DMS153 (cell line): ENCODE measurements around the gene KCNJ15.
A peak's percentile ranks its signal among the peaks of the same experiment; 100 is the strongest.

Source experiments
- DNase-seq: peaks from one replicate; lab custom pipeline; 2025; lab: John Stamatoyannopoulos, UW

Gene KCNJ15

GRCh38 chr21:38299671-38300070 is 42.9 kb downstream of the KCNJ15 start:
- no peak for DNase-seq

DNA sequence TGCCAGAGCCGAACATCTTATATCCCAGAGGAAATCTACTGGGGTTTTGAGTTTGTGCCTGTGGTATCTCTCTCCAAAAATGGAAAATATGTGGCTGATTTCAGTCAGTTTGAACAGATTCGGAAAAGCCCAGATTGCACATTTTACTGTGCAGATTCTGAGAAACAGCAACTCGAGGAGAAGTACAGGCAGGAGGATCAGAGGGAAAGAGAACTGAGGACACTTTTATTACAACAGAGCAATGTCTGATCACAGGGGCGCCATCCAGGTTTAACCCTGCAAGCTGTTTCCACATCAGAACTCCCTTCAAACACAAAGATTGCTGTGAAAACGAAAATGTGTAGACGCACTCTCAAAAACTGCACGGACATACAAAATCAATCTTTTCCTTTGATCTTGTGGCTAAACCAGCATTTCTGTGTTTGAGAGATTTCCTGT is 43.4 kb downstream of the KCNJ15 start:
- DNase-seq = no peak

DNA sequence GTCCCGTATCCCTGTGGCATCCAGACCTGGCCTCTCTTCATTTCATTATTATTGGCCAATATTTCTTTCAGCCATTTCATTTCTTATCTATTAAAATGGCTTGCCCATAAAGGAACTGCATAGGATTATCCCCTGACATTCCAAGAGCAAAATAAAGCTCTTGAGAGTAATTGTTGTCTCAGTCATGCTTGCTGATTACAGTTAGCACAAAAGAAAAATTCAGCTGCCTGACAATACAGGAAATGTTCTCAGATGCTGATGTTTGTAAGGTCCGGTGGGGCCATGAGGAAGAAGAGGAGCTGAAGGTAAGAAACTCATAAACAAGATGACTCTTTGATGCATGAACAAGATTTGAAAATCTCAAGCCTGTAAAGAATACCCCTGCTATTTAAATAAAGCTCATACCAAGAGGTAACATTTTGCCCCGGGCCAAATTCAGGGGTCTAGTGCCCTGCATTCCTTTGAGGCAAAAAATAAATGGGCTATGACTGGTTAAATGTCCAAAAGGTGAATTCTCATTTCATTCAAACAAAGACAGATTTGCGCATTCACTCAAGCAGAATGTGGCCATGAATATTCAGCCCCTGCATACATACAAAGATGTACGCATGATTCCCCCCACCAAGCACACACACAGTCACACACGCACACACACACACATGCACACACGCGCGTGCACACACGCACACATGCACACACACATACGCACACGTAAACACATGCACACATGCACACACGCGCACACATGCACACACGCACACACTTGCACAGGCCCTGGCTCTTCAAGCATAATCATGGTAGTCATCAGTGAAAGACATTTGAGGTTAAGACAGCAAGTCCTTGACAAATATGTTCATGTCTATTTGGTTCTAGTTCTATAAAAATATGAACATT is 44.8 kb downstream of the KCNJ15 start:
- no peak for DNase-seq

- no peak for DNase-seq
Measured at GRCh38 chr21:38303300-38303699, 46.5 kb downstream of the KCNJ15 start.

DNA sequence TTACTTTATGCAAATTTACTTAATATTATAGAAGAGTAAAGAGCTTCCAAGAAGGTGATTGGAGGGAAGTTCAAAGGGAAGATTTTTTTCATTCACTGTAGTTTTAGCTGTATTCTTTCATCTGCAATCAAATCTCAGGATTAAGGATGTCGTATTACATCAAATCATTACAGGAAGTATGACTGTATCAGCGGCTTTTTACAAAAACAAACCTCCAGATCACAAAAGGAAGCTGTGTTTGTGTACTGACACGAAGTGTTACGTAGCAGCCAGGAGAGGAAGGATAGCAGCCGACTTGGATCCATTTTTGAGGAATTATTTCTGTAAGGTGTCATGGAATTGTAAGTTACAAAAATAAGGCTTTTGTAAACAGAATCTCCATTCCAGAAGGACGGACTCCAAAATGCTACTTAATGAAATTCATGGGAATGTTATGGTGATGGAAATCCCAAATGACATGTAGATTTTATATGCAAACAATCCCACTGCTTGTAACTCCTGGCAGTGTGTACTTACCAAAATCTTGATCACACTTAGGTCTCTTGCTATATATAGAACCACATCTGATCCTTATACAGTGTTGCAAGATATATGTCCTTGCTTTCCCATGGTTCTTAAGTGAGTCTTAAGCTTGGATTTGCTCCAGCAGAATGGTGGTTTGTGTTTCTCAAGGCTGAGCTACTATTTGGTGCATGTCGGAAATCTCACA is 49.8 kb downstream of the KCNJ15 start:
- no peak for DNase-seq

GRCh38 chr21:38307771-38308531 is 51.2 kb downstream of the KCNJ15 start:
- DNase-seq = no peak

DNA sequence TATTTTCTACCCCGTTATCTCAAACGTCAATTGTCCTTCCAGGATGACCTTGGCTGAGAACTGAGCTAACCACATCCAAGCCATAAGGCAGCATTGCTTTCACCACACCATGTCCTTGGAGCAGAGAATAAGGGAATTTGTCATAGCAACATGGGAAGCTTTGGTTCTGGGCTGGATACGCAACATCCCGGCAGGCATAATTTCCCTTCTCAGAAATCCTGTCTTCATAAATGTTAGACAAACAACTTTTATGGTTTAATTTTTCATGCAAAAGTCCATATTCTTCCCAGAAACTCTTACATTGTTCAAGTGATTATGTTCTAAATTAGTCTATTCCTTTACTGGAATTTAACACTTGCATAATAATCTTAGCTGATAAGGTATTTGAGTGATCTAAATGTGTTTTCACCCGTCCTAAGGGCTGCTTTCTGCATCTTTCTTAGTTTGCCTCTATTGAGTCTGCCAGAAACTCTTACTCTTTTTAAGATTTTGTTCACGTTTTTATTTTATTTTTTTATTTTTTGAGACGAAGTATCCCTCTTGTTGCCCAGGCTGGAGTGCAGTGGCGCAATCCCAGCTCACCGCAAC is 51.8 kb downstream of the KCNJ15 start:
- DNase-seq = no peak

DNA sequence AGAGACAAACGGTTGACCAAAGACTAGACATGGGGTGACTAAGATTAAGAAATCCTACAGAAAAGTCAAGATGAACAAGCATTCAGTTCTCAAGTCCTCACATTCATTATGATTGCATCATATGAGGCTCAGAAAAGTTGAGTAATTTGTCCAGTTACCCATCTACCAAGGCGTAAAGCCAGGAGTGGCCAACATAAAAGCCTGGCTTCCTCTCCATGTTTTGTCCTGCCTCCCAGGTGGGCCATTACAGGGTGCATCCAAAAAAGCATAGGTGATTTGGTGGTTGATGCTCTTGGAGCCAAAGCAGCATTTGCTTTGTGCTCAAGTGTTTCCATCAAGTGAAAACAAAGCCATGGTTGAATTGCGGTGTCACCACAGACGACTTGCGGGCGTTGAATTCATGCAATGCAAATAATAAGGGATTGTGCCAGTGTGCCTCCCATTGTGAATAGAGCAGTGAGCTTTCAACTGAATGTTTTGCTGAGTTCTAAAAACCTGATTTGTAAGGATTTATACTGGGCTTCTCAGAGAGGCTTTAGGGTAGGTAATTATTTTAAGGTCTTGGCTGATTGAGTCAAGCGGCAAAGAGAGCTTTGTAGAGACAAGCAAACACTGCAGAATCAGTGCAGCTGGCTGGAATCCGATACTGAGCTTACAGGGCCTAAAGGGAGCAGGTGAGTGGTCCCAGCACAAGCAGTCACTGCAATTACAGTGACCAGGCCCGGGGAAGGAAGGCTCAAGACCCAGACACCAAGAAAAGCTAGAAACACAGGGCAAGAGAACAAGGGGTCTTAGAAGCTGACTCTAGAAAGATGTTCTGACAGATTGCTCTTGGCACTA is 54.1 kb downstream of the KCNJ15 start:
- DNase-seq = peak; percentile 95

DNA sequence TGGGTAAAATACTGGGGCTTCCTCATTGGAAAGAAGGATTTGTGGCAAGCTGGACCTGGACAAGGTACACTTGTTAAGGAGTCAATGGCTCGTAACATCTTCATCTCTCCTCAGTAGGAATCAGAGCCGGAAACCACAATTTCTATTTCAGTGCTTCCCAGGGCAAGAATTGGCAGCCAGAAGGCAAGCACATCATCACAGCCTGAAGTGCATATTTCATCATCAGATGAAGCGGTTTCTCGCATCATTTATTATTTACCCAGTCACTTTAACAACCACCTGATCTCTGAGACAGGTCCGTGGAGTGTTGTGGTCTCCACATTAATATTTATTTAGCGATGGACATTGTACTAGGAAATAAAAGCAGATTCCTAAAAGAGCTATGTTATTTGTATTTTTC is 55.0 kb downstream of the KCNJ15 start:
- DNase-seq = peak; percentile 73

DNA sequence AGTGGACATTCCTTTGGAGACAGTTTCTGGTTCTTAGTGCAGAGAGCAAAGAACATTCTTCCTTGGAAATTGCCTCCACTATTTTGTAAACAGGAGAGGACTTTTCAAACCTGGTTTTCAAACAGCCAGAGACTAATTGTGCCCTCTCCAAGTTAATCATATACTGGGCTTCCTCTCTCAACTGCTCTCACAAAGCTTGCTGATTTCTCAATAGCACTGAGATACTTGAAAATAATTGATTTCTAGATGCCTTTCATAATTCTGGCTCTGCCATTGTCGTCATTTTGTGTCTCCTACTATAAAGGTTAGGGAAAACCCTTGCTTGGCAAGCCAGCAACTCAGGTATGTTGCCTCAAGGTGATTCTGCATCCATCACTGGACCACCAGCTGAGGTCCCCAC is 56.0 kb downstream of the KCNJ15 start:
- DNase-seq = no peak

GRCh38 chr21:38314558-38314957 is 57.8 kb downstream of the KCNJ15 start:
- no peak for DNase-seq

DNA sequence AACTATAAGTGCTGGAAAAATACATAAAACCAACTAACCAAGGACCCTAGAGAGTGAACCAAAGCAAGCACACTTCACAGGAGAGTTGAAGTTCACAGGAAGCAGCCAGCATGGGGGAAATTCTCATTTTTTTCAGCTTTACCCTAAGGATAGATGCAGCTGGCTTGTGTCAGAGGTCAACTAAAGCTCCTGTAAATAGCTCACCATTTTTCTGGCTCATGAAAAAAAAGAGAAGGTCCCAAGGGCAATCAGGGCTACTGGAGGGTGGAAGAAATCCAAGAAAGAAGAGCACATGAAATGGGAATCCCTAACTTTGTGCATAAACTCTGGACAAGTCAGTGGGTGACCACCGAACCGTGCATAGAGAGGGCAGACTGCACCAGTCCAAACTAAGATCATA is 58.3 kb downstream of the KCNJ15 start:
- DNase-seq = no peak

- no peak for DNase-seq
Measured at GRCh38 chr21:38319781-38320180, 63.0 kb downstream of the KCNJ15 start.

DNA sequence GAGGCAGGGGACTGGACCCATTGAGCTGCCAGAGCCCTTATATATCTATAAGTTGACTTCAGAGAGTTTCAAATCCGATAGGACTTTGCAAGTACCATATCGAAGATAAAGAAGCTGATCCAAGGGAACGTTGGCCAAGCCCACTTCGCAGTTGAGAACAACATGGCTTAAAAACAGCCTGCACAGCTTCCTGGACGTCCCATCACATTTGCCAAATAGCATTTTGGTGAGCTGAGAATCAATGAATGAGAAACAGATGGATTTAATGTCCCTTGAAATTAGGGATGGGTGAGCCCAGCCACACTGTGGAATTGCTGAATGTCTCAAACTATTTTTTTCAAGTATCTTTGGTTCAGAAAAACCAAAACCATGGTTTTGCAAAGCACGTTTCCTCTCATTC is 64.8 kb downstream of the KCNJ15 start:
- DNase-seq = no peak

- DNase-seq = no peak
Measured at GRCh38 chr21:38322311-38322950, 65.6 kb downstream of the KCNJ15 start.

- peak; percentile 97 for DNase-seq
Measured at GRCh38 chr21:38323721-38324531, 67.1 kb downstream of the KCNJ15 start.

GRCh38 chr21:38325216-38325615 is 68.4 kb downstream of the KCNJ15 start:
- no peak for DNase-seq

DNA sequence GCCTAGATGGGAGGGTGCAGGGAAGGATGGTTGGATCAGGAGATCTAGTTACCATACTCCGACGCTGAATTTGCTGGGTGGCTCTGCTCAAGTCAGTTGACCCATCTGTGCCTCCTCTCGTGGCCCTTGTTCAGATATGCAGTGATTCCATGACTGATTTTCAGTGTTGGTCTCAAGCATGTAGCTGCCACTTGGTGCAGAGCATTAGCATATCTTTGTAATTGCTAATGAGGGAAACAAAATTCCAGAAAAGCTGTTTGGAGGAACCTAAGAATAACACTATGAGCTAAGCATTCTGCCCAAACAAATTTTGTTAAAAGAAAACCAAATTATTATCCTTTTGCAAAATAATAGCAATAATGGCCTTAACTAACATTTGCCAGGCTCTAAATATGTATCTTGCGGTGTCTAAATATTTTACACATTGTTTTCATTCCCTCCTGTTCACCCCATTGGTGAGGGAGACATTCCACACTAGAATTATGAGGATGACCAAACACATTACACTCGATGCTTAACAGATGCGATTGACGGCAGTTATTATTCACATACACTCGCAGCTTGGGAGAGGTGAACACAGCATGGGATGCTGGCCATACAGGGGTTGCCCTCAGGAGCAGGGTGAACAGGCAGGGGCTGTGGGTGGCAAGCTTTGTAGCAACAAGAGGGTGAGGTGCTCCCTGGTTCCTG is 69.1 kb downstream of the KCNJ15 start:
- no peak for DNase-seq

GRCh38 chr21:38326429-38326828 is 69.6 kb downstream of the KCNJ15 start:
- DNase-seq = no peak
